T-helper 17 cell (primary cell): Measurements from ENCODE around the gene TRA2B. TPM values are rescaled to one million over a fixed set of nuclear protein-coding genes. Genes with fewer than 3 reads are reported as not detected.

Source experiments
- ATAC-seq: fragments of 150-1000 bp; cut with Tn5 transposase; 2 replicates; pipeline ENCODE4 v1.10.0; 2021; ENCODE audit warnings: mild to moderate bottlenecking, moderate library complexity
- DNase-seq, 3 donors: peaks; one replicate each; pipeline versions ENCODE4 v3.0.0 to v3.0.0-alpha.2; 2020 to 2021
- H3K9me3 ChIP-seq: one replicate; pipeline ENCODE4 v1.7.0; 2013; ENCODE audit warnings: low read length, mild to moderate bottlenecking; ENCODE audit not compliant: control insufficient read depth, poor library complexity, severe bottlenecking
- H3K27ac Mint-ChIP-seq: one replicate; pipeline ENCODE4 v1.8.0; 2022; ENCODE audit warnings: mild to moderate bottlenecking, moderate library complexity, mixed read lengths
- H3K27me3 Mint-ChIP-seq: one replicate; pipeline ENCODE4 v1.8.0; 2022; ENCODE audit warnings: mixed read lengths
- H3K36me3 Mint-ChIP-seq: one replicate; pipeline ENCODE4 v1.8.0; 2022; ENCODE audit warnings: low read depth, mixed read lengths
- H3K4me1 Mint-ChIP-seq: one replicate; pipeline ENCODE4 v1.8.0; 2022; ENCODE audit warnings: mild to moderate bottlenecking, mixed read lengths
- H3K4me3 Mint-ChIP-seq: one replicate; pipeline ENCODE4 v1.8.0; 2022; ENCODE audit warnings: mild to moderate bottlenecking, moderate library complexity, mixed read lengths
- total RNA-seq, 4 donors: library from RNA in 2 of 4; stranded (reverse) in 2 of 4; gene quantifications; one replicate each; pipeline ENCODE4 v1.2.3 and lab custom pipeline; 2022 to 2026

The TRA2B gene
- total RNA-seq (100 to 1,000 TPM; 542 to 637 TPM), total RNA-seq (lab: John Stamatoyannopoulos, UW) (408 to 2,273 reads per million in 2 donors)

- Mint-ChIP-seq H3K36me3 (peaks cover 7% of the 10 kb centered on the region), H3K4me3 (peak within 1 kb of the TSS; percentile 96), H3K27me3 (no peaks in the 10 kb centered on the region), H3K27ac (peak within 1 kb of the TSS; percentile 98), H3K4me1 (peaks cover 43% of the 10 kb centered on the region)
- DNase-seq (peak; percentile 96 to 98 (median 97)), ATAC-seq (peak; percentile 88)
- H3K9me3 ChIP-seq: no peaks in the 10 kb centered on the region
Observed at GRCh38 chr3:185937689-185938374, at the start of gene TRA2B. TSS of gene TRA2B (minus strand) at chr3:185938014. CDS start at chr3:185937860, 154 bp downstream.

GRCh38 chr3:185986198-185986777 lies 48.5 kb upstream of the TRA2B start:
- no peak overlapping the region for H3K27ac Mint-ChIP-seq
- no peak overlapping the region for H3K4me3 Mint-ChIP-seq
- no peaks in the 10 kb centered on the region for H3K9me3 ChIP-seq
- ATAC-seq (no peak), DNase-seq (no peak)
- H3K4me1 Mint-ChIP-seq: peaks cover 4% of the 10 kb centered on the region
- H3K36me3 Mint-ChIP-seq: no peaks in the 10 kb centered on the region
- H3K27me3 Mint-ChIP-seq: peaks cover 6% of the 10 kb centered on the region

GRCh38 chr3:185984203-185984602 lies 46.4 kb upstream of the TRA2B start:
- H3K9me3 ChIP-seq: no peaks in the 10 kb centered on the region
- Mint-ChIP-seq H3K27me3 (peaks cover 6% of the 10 kb centered on the region), H3K4me3 (no peak overlapping the region), H3K4me1 (peaks cover 5% of the 10 kb centered on the region), H3K27ac (no peak overlapping the region), H3K36me3 (no peaks in the 10 kb centered on the region)
- DNase-seq (no peak), ATAC-seq (no peak)

GRCh38 chr3:185983495-185984141 lies 45.8 kb upstream of the TRA2B start:
- peaks cover 5% of the 10 kb centered on the region for H3K4me1 Mint-ChIP-seq
- H3K9me3 ChIP-seq: no peaks in the 10 kb centered on the region
- no peak overlapping the region for H3K4me3 Mint-ChIP-seq
- ATAC-seq (peak; percentile 77), DNase-seq (peak; percentile 37 to 53 (median 39))
- H3K27me3 Mint-ChIP-seq: peaks cover 12% of the 10 kb centered on the region
- no peaks in the 10 kb centered on the region for H3K36me3 Mint-ChIP-seq
- peak overlapping the region; percentile 41 for H3K27ac Mint-ChIP-seq

- Mint-ChIP-seq H3K36me3 (no peaks in the 10 kb centered on the region), H3K4me1 (peaks cover 5% of the 10 kb centered on the region), H3K27ac (no peak overlapping the region), H3K27me3 (peaks cover 16% of the 10 kb centered on the region), H3K4me3 (no peak overlapping the region)
- ATAC-seq: no peak
- DNase-seq: no peak
- H3K9me3 ChIP-seq: no peaks in the 10 kb centered on the region
Observed at GRCh38 chr3:185982632-185983031, 44.8 kb upstream of the TRA2B start.

- H3K9me3 ChIP-seq: no peaks in the 10 kb centered on the region
- DNase-seq (no peak), ATAC-seq (no peak)
- H3K27me3 Mint-ChIP-seq: peaks cover 20% of the 10 kb centered on the region
- peaks cover 13% of the 10 kb centered on the region for H3K4me1 Mint-ChIP-seq
- H3K36me3 Mint-ChIP-seq: no peaks in the 10 kb centered on the region
- H3K27ac Mint-ChIP-seq: no peak overlapping the region
- no peak overlapping the region for H3K4me3 Mint-ChIP-seq
Observed at GRCh38 chr3:185981621-185982020, 43.8 kb upstream of the TRA2B start.

- DNase-seq: no peak
- no peaks in the 10 kb centered on the region for H3K9me3 ChIP-seq
- no peak overlapping the region for H3K27ac Mint-ChIP-seq
- H3K27me3 Mint-ChIP-seq: peaks cover 32% of the 10 kb centered on the region
- H3K36me3 Mint-ChIP-seq: no peaks in the 10 kb centered on the region
- H3K4me1 Mint-ChIP-seq: peaks cover 16% of the 10 kb centered on the region
- no peak overlapping the region for H3K4me3 Mint-ChIP-seq
- ATAC-seq: no peak
Observed at GRCh38 chr3:185979721-185980121, 41.9 kb upstream of the TRA2B start.

- Mint-ChIP-seq H3K27ac (peak overlapping the region; percentile 24), H3K36me3 (peaks cover 3% of the 10 kb centered on the region), H3K27me3 (peaks cover 30% of the 10 kb centered on the region), H3K4me1 (peaks cover 14% of the 10 kb centered on the region), H3K4me3 (no peak overlapping the region)
- no peak for DNase-seq
- no peak for ATAC-seq
- H3K9me3 ChIP-seq: no peaks in the 10 kb centered on the region
Observed at GRCh38 chr3:185978516-185978915, 40.7 kb upstream of the TRA2B start.

- no peaks in the 10 kb centered on the region for H3K9me3 ChIP-seq
- H3K27ac Mint-ChIP-seq: no peak overlapping the region
- no peak overlapping the region for H3K4me3 Mint-ChIP-seq
- DNase-seq: no peak
- peaks cover 12% of the 10 kb centered on the region for H3K4me1 Mint-ChIP-seq
- peaks cover 26% of the 10 kb centered on the region for H3K27me3 Mint-ChIP-seq
- no peak for ATAC-seq
- peaks cover 3% of the 10 kb centered on the region for H3K36me3 Mint-ChIP-seq
Observed at GRCh38 chr3:185977679-185978040, 39.8 kb upstream of the TRA2B start.

- no peaks in the 10 kb centered on the region for H3K9me3 ChIP-seq
- ATAC-seq (peak; percentile 98), DNase-seq (peak; percentile 54 to 77 (median 63))
- Mint-ChIP-seq H3K4me3 (no peak overlapping the region), H3K36me3 (peaks cover 3% of the 10 kb centered on the region), H3K27ac (no peak overlapping the region), H3K4me1 (peaks cover 12% of the 10 kb centered on the region), H3K27me3 (peaks cover 26% of the 10 kb centered on the region)
Observed at GRCh38 chr3:185976977-185977678, 39.3 kb upstream of the TRA2B start.

- Mint-ChIP-seq H3K4me3 (no peak overlapping the region), H3K27me3 (peaks cover 26% of the 10 kb centered on the region)
- no peak for ATAC-seq
Observed at GRCh38 chr3:185976100-185976499, 38.3 kb upstream of the TRA2B start.

GRCh38 chr3:185971579-185971978 lies 33.8 kb upstream of the TRA2B start:
- H3K9me3 ChIP-seq: no peaks in the 10 kb centered on the region
- peaks cover 3% of the 10 kb centered on the region for H3K4me1 Mint-ChIP-seq
- ATAC-seq (no peak), DNase-seq (no peak)
- H3K27me3 Mint-ChIP-seq: peaks cover 12% of the 10 kb centered on the region
- no peak overlapping the region for H3K4me3 Mint-ChIP-seq
- peaks cover 3% of the 10 kb centered on the region for H3K36me3 Mint-ChIP-seq
- no peak overlapping the region for H3K27ac Mint-ChIP-seq

More at GRCh38 chr3:185976100-185976499, 38.3 kb upstream of the TRA2B start:
- Mint-ChIP-seq H3K27ac (no peak overlapping the region), H3K4me1 (peaks cover 12% of the 10 kb centered on the region), H3K36me3 (peaks cover 3% of the 10 kb centered on the region)
- no peaks in the 10 kb centered on the region for H3K9me3 ChIP-seq
- DNase-seq: no peak

- H3K36me3 Mint-ChIP-seq: no peaks in the 10 kb centered on the region
- no peak overlapping the region for H3K4me3 Mint-ChIP-seq
- H3K27ac Mint-ChIP-seq: no peak overlapping the region
- no peaks in the 10 kb centered on the region for H3K4me1 Mint-ChIP-seq
- ATAC-seq (no peak), DNase-seq (no peak)
- no peaks in the 10 kb centered on the region for H3K27me3 Mint-ChIP-seq
- no peaks in the 10 kb centered on the region for H3K9me3 ChIP-seq
Observed at GRCh38 chr3:185968168-185968567, 30.4 kb upstream of the TRA2B start.
